ENCODE data around the gene CTBP1. TPM values are rescaled to one million over a fixed set of nuclear protein-coding genes. Genes with fewer than 3 reads are reported as not detected.

Gene CTBP1
- total RNA-seq, 1 donor from 2014 or later = 112 TPM

GRCh38 chr4:1285790-1286553, 37.0 kb upstream of the CTBP1 start:
- intact Hi-C loops (cut with micrococcal nuclease) = no loop called here
- Histone ChIP-seq H3K4me1 (peaks cover 23% of the 10 kb centered on the region), H3K4me3 (no peak overlapping the region), H3K27ac (replicated peaks) (no peak overlapping the region), H3K27me3 (ENCODE audit: low read depth) (no peaks in the 10 kb centered on the region), H3K9me3 (replicated peaks) (no peaks in the 10 kb centered on the region), H3K36me3 (no peaks in the 10 kb centered on the region)
- no peak for DNase-seq
- TF ChIP-seq CTCF (IDR thresholded peaks at IDR 0.05; ENCODE audit: borderline replicate concordance) = no peak

- Histone ChIP-seq H3K27me3 (ENCODE audit: low read depth) (no peaks in the 10 kb centered on the region), H3K9me3 (replicated peaks) (no peaks in the 10 kb centered on the region), H3K4me1 (peaks cover 16% of the 10 kb centered on the region), H3K36me3 (no peaks in the 10 kb centered on the region), H3K4me3 (no peak overlapping the region), H3K27ac (replicated peaks) (no peak overlapping the region)
- DNase-seq = no peak
- intact Hi-C loops (cut with micrococcal nuclease) = no loop called here
- TF ChIP-seq CTCF (IDR thresholded peaks at IDR 0.05; ENCODE audit: borderline replicate concordance) = no peak
These were observed 36.3 kb upstream of the CTBP1 start for GRCh38 chr4:1285151-1285789.

- TF ChIP-seq CTCF (IDR thresholded peaks at IDR 0.05; ENCODE audit: borderline replicate concordance) = no peak
- intact Hi-C loops (cut with micrococcal nuclease) = no loop called here
- no peaks in the 10 kb centered on the region for H3K36me3 ChIP-seq
- H3K4me1 ChIP-seq = peaks cover 2% of the 10 kb centered on the region
- DNase-seq = no peak
- no peak overlapping the region for H3K27ac ChIP-seq (replicated peaks)
- H3K27me3 ChIP-seq (ENCODE audit: low read depth) = no peaks in the 10 kb centered on the region
- no peak overlapping the region for H3K4me3 ChIP-seq
- no peaks in the 10 kb centered on the region for H3K9me3 ChIP-seq (replicated peaks)
These were observed 34.8 kb upstream of the CTBP1 start for GRCh38 chr4:1283711-1284110.

- no peak overlapping the region for H3K4me3 ChIP-seq
- no peak for TF ChIP-seq CTCF (IDR thresholded peaks at IDR 0.05; ENCODE audit: borderline replicate concordance)
- intact Hi-C loops (cut with micrococcal nuclease) = no loop called here
- DNase-seq = no peak
- H3K4me1 ChIP-seq = no peaks in the 10 kb centered on the region
- no peak overlapping the region for H3K27ac ChIP-seq (replicated peaks)
- H3K27me3 ChIP-seq (ENCODE audit: low read depth) = no peaks in the 10 kb centered on the region
- H3K36me3 ChIP-seq = no peaks in the 10 kb centered on the region
- no peaks in the 10 kb centered on the region for H3K9me3 ChIP-seq (replicated peaks)
These were observed 30.3 kb upstream of the CTBP1 start for GRCh38 chr4:1279253-1279652.

GRCh38 chr4:1277667-1278665, 29.0 kb upstream of the CTBP1 start:
- Histone ChIP-seq H3K36me3 (no peaks in the 10 kb centered on the region), H3K4me1 (no peaks in the 10 kb centered on the region), H3K27ac (replicated peaks) (no peak overlapping the region), H3K4me3 (no peak overlapping the region), H3K27me3 (ENCODE audit: low read depth) (no peaks in the 10 kb centered on the region), H3K9me3 (replicated peaks) (no peaks in the 10 kb centered on the region)
- intact Hi-C loops (cut with micrococcal nuclease) = no loop called here
- TF ChIP-seq CTCF (IDR thresholded peaks at IDR 0.05; ENCODE audit: borderline replicate concordance) = no peak
- no peak for DNase-seq

Measured in left ventricle myocardium inferior (tissue), 1 donor.